HG03103 (cell line): ENCODE data around the gene SYNE1.

ENCODE experiments used
- ATAC-seq: cut with Tn5 transposase; IDR thresholded peaks from one replicate; pipeline ENCODE4 v1.9.1; 2021; ENCODE audit warnings: low read depth; ENCODE audit not compliant: unreplicated experiment

Gene SYNE1

GRCh38 chr6:152119831-152120230 lies 517.3 kb downstream of the SYNE1 start:
- no peak for ATAC-seq

- no peak for ATAC-seq
Observed at GRCh38 chr6:152118678-152119077, 518.5 kb downstream of the SYNE1 start.

- ATAC-seq: no peak
Observed at GRCh38 chr6:152118224-152118623, 518.9 kb downstream of the SYNE1 start.

- ATAC-seq: no peak
Observed at GRCh38 chr6:152117156-152118133, 519.7 kb downstream of the SYNE1 start.

- ATAC-seq: no peak
Observed at GRCh38 chr6:152112491-152113261, 524.5 kb downstream of the SYNE1 start.

DNA sequence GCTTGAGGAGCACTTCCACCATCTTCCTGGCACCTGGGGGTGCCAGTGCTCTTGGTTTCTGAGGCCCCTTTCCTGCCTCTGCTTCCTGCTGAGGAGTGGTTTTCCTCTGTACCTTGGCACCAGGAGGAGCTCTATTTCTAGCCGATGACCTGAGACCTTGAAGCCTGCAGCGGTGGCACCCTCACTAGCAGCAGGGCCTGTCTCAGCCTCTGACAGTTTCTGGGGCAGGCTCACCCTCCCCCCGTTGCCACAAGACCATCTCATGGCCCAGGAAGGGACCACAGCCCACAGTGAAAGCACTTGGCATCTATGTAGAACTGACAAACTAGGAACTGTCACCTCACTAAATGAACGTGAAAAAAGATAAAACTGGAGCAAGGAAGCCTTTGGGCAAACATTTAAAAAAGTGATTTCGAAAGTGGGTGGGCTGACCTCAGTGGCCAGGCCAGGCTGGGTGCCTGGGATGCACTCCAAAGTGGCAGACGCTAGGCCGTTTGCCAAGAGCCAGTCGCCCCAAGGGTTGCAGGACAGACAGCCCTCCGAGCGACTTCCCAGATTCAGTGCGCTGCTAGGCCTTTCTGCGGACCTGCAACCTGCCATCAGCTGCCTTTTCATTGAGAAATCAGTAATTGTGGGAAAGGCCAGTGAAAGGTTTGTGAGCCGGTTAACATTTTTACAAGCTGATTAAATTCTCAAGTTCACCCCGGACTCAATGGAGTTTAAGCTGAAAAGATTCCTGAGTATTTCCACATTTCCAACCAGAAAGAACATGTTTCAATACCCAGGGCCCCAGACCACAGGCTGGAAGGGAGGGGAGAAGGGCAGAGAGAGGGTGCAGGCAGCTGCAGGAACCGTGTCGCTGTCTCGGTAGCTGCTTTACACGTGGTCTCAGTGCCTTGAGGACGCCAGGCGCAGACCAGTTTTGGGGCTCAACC lies 526.0 kb downstream of the SYNE1 start:
- no peak for ATAC-seq

- no peak for ATAC-seq
Observed at GRCh38 chr6:152107973-152108372, 529.2 kb downstream of the SYNE1 start.

DNA sequence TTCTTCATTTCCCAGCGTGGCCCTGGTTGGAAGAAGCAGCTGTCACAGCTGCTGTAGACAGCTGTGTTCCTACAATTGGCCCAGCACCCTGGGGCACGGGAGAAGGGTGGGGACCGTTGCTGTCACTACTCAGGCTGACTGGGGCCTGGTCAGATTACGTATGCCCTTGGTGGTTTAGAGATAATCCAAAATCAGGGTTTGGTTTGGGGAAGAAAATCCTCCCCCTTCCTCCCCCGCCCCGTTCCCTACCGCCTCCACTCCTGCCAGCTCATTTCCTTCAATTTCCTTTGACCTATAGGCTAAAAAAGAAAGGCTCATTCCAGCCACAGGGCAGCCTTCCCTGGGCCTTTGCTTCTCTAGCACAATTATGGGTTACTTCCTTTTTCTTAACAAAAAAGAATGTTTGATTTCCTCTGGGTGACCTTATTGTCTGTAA lies 537.0 kb downstream of the SYNE1 start:
- no peak for ATAC-seq

DNA sequence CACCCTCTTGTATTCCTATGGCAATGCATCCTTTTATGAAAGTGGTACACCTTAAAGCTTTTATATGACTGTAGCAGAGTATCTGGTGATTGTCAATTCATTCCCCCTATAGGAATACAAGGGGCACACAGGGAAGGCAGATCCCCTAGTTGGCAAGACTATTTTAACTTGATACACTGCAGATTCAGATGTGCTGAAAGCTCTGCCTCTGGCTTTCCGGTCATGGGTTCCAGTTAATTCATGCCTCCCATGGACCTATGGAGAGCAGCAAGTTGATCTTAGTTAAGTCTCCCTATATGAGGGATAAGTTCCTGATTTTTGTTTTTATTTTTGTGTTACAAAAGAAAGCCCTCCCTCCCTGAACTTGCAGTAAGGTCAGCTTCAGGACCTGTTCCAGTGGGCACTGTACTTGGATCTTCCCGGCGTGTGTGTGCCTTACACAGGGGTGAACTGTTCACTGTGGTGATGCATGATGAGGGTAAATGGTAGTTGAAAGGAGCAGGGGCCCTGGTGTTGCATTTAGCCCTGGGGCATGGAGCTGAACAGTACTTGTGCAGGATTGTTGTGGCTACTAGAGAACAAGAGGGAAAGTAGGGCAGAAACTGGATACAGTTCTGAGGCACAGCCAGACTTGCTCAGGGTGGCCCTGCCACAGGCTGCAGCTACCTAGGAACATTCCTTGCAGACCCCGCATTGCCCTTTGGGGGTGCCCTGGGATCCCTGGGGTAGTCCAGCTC lies 537.5 kb downstream of the SYNE1 start:
- no peak for ATAC-seq

GRCh38 chr6:152098683-152099082 lies 538.5 kb downstream of the SYNE1 start:
- no peak for ATAC-seq

DNA sequence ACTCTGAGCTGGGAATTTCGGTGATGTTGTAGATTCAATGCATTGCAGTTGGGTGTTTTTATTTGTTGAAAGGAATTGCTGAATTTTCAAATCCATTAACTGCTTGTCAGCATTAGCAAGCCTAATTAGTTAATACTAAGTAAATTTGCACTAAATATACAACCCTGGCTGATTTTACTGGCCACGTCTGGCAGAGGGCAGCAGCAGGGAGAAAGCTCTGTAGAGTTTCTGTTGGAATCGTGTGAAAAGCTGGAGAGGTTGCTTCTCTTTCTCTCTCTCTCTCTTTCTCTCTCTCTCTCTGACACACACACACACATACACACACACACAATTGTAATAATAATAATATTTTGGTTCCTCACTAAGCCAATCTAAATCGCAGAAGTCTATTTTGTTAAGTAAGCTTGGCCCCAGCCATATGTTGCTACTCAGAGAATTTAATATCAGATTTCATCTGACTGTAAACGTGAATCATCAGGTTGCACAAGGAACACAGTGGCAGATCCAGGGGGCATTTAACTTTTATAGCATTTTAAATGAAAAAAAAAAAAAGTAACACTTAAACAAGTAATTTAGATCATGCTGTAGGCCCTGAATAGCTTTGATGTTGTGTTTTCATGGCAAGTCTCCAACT lies 540.2 kb downstream of the SYNE1 start:
- no peak for ATAC-seq

GRCh38 chr6:152094992-152095592 lies 542.1 kb downstream of the SYNE1 start:
- ATAC-seq: no peak

DNA sequence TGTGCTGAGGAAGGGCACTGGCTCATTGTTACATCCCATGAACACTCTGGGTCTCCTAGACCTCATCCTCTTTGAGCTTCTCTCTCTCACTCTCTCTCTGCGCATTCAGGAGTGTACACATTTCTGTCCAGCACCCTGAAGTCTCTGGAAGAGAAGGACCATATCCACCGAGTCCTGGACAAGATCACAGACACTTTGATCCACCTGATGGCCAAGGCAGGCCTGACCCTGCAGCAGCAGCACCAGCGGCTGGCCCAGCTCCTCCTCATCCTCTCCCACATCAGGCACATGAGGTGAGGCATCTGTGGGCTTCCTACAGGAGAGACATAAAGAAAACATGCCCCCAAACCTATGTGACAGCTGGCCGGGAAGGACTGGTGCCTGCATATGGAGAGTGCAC lies 542.9 kb downstream of the SYNE1 start:
- no peak for ATAC-seq

DNA sequence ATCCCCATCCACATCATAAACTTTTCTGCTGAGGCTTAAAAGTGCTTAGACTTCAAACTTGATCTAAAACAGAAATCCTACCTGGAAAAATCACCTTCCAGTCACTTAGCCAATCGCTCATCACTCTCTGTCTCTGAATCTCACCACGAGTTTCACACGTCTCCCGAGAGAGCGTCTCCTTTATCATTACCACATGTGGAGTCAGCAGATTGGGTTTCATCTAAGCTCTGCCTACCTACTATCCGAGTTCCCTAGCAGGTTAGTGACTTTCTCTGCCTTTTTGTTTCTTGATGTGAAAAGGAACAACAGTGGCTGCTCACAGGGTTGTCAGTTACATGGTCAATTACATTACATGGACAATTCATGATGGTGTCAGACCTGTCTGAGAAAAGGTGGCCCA lies 543.5 kb downstream of the SYNE1 start:
- ATAC-seq: no peak

DNA sequence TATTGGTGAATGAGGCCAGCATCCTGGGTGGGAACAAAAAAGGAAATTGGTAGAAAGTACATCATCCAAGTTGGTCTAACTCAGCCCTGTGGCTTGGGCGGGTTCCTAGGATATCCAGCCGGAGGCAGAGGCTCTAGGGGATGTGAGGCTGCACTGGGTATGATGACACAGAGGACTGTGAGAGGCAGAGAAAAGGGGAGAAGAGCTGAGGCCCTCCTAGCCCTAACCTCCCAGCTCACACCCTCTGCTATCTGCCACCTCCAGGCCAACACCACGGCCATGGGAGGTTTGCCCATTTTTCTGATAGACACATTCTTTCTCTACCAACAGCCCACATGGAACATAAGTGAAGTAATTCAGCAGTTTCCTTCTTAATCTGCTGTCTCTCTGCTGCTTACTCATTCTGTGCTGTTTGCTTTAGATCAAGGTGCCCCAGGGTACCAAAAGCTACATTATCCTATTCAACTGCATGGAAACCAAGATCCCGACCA lies 545.3 kb downstream of the SYNE1 start:
- ATAC-seq: no peak

- no peak for ATAC-seq
Observed at GRCh38 chr6:152091201-152091600, 546.0 kb downstream of the SYNE1 start.

- no peak for ATAC-seq
Observed at GRCh38 chr6:152089992-152090391, 547.2 kb downstream of the SYNE1 start.

GRCh38 chr6:152087701-152088100 lies 549.5 kb downstream of the SYNE1 start:
- ATAC-seq: no peak

- ATAC-seq: no peak
Observed at GRCh38 chr6:152087096-152087495, 550.1 kb downstream of the SYNE1 start.
